Measurements from ENCODE around the gene SH3BP5.

DNA sequence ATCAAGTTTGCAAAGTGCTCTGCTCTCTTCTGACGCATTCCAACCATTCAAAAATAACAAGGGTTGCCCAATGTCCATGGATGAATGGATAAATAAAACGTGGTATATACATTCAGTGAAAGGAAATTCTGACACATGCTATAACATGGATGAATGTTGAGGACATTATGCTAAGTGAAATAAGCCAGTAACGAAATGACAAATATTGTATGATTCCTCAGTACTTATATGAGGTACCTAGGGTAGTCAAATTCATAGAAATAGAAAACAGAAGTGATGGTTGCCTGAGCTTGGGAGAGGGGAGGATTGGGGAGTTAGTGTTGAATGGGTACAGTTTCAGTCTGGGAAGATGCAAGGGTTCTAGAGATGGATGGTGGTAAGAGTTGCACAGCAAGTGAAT, 33.9 kb downstream of the SH3BP5 start:
- TF ChIP-seq, protein P1, sequence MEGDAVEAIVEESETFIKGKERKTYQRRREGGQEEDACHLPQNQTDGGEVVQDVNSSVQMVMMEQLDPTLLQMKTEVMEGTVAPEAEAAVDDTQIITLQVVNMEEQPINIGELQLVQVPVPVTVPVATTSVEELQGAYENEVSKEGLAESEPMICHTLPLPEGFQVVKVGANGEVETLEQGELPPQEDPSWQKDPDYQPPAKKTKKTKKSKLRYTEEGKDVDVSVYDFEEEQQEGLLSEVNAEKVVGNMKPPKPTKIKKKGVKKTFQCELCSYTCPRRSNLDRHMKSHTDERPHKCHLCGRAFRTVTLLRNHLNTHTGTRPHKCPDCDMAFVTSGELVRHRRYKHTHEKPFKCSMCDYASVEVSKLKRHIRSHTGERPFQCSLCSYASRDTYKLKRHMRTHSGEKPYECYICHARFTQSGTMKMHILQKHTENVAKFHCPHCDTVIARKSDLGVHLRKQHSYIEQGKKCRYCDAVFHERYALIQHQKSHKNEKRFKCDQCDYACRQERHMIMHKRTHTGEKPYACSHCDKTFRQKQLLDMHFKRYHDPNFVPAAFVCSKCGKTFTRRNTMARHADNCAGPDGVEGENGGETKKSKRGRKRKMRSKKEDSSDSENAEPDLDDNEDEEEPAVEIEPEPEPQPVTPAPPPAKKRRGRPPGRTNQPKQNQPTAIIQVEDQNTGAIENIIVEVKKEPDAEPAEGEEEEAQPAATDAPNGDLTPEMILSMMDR (conservative IDR thresholded peaks at IDR 0.05; ENCODE audit: low read length) = no peak
- TF ChIP-seq EZH2phosphoT487 (IDR thresholded peaks at IDR 0.05; ENCODE audit: borderline replicate concordance, low read depth, low read length) = no peak
